ENCODE results near the gene IGSF9.

Gene IGSF9

DNA sequence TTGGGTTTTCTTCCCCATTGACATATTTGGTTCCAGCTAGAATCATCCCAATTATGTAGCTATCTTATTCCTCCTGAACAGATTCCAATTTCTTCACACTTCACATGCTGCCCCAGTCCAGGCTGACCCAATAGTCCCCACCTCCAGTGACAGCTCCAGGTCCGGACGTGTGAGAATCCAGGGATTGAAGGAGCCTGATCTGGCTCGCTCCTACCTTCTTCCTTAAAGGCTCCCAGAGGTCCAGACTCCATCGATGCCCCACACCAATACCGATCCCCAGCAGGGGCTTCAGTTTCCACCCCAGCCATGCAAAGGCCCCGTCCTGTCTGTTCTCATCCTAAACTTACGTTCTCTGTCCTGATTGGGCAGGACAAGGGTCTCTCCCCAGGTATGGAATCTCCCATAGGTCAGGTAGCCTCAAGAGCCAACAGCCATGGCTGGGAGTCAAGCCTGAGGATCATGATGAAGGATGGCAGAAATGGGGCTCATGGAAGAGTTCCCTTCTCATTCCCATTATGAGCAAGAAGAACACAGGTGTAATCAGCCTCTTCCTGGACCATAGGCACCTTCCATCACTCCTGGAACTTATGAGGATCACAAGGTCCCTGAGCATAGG, 29.0 kb upstream of the IGSF9 start:
- FAIRE-seq, result no peak
- no peak for DNase-seq (ENCODE audit: low spot score)

DNA sequence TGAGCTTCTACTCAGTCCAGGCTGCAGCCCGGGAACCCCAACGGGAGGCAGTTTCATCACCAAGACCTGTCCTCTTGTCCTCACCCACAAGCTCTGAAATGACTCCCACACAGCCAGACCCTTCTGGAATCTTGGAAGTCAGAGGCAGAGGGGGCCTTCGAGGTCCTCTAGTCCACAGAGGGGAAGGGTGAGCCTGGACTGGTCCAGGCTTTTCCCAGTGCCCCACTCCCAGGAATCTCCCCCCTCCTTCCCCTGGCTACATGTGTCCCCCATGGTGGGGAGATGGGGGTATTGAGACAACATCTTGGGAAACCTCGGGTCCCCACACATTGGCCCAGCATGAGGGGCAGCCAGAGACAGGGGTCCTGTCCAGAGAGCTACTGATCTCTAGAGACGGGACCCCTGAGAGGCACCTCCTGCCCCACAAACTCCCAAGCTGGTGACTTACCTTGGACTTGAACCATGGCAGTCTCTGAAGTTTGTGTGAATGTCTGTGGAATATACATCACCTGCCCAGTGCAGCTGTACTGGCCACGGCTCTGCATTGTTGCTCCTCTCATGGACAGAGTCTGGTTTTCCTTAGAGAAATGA, 28.0 kb upstream of the IGSF9 start:
- DNase-seq (ENCODE audit: low spot score) (no peak), FAIRE-seq (no peak)

DNA sequence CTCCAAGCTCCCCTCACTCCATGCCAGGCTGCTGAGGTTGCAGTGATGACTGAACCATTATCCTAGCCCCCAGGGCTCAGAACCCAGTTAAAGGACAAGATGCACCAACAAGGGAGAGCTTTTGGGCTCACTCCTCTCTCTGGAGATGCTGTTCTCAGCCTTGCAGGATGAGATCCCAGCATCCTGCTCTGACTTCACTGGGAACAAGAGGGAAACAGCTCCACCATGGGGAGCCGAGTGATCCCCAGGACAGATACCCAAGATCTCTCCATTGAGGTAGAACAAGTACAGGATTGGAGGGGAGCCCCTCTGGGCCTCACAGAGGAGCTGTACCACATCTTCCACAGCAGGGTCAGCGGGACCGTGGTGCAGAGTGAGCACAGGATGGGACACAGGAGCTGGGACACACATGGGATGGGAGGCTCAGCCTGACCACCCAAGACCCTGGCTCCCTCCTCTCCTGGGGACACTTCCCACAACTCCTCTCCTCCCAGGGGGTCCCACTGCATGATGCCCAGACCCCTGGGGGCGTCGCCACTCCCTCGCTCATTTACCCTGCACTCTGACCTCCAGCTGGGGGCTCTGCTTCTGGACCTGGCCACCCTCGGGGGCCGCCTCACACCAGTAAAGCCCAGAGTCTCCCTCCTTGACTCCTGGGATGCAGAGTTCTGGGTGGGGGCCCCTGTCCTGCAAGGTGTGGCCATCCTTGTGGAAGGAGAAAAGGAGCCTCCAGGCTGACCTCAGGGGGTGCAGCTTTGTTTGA, 27.2 kb upstream of the IGSF9 start:
- DNase-seq (ENCODE audit: low spot score) (no peak), FAIRE-seq (no peak)

DNA sequence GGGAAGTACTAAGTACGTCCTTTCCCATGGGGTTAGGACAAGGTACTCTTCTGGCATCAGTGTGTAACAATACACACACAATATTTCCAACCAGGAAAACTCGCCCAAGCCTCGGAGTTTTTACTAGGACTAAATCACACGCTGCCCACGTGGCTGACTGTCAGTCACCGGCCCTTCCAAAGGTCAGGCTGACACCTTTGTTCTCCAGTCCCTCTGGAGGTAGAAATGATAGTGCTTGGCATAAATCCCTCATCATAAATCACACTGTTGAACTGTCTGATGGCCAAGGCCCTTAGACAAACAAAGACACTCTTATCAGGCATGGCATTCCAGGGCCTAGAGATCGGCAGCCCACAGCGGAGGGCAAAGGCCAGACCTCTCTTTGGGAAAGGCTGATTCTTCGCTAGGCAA, 25.5 kb upstream of the IGSF9 start:
- FAIRE-seq, result no peak

DNA sequence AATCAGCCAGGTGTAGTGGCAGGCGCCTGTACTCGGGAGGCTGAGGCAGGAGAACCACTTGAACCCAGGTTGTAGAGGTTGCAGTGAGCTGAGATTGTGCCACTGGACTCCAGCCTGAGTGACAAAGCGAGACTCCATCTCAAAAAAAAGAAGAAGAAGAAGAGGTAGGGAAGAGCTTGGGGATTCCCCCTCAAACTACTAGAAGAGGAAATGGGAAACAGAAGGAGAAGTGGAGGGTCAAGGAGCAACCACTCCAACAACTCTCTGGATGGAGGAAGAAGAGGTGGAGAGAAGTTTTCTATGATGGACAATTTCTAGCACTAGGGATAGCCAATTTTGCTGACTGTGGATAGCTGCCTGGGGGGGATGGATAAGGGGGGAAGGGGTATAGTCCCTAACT, 23.5 kb upstream of the IGSF9 start:
- DNase-seq (ENCODE audit: low spot score), result no peak
- no peak for FAIRE-seq

More for the DNA sequence above, 25.5 kb upstream of the IGSF9 start:
- DNase-seq (ENCODE audit: low spot score), result no peak

DNA sequence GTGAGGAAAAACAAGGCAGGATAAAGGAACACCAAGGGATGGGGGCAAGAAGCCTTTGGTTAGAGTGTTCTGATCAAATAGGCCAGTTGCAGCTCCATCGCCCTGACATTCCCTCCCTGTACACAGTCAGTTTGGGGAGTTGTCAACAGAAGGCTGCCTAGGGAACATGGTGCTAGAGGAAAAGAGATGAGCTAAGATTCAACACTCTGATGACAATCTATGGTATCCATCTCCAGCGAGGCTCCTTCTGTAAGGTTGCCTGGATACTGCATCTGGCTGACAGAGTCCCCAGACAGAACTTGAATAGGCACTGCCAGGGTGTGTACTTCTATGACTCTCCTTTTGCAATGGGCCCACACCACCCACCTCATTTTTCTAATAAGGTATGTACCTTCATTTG, 19.9 kb upstream of the IGSF9 start:
- no peak for FAIRE-seq
- DNase-seq (ENCODE audit: low spot score), result no peak

DNA sequence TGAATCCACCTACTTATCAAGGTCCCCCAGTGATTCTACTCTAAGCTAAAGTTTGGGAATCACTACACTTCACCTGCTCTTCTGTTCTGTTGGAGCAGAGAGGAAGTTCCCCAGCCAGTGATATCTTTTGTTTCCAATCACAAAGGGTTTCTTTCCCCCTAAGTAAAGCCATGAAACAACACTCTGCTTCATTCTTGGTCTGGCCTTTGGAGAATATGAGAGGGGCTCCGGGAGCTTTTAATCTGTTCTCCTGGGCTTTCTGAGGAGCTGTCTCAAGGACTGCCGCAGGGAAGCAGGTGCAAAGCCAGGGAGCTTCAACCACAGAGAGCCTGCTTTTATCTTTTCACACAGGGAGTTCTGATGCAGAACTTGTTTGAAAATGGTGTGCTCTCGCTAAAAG, 18.7 kb upstream of the IGSF9 start:
- DNase-seq (ENCODE audit: low spot score) (no peak), FAIRE-seq (no peak)

DNA sequence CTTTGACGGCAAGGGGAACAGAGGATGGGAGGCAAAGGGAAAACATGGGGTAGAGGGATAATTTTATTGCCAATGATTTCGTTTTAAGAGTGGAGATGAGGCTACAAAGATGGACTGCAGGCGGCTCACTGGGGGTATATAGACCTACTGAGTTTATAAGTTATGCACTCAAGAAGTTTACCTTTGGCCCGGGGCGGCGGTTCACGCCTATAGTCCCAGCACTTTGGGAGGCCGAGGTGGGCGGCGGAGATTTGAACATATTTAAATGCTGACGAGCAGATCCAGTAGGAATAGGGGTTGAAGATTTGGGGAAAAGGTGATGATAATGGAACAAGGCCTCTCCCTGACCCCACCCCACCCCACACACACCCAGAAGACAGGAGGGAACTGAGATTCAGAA, 16.8 kb upstream of the IGSF9 start:
- FAIRE-seq (no peak), DNase-seq (ENCODE audit: low spot score) (no peak)

DNA sequence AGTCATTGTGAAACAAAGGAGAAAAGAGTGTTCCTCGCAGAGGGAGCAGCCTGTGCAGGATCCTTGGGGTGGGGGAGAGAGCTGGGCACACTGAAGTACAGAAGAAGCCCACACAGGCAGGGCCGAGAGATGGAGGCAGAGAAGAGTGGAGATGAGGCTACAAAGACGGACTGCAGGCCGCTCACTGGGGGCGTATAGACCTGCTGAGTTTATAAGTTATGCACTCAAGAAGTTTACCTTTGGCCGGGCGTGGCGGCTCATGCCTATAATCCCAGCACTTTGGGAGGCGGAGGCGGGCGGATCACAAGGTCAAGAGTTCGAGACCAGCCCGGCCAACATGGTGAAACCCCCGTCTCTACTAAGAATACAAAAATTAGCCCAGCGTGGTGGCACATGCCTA, 16.2 kb upstream of the IGSF9 start:
- FAIRE-seq (no peak), DNase-seq (ENCODE audit: low spot score) (no peak)

DNA sequence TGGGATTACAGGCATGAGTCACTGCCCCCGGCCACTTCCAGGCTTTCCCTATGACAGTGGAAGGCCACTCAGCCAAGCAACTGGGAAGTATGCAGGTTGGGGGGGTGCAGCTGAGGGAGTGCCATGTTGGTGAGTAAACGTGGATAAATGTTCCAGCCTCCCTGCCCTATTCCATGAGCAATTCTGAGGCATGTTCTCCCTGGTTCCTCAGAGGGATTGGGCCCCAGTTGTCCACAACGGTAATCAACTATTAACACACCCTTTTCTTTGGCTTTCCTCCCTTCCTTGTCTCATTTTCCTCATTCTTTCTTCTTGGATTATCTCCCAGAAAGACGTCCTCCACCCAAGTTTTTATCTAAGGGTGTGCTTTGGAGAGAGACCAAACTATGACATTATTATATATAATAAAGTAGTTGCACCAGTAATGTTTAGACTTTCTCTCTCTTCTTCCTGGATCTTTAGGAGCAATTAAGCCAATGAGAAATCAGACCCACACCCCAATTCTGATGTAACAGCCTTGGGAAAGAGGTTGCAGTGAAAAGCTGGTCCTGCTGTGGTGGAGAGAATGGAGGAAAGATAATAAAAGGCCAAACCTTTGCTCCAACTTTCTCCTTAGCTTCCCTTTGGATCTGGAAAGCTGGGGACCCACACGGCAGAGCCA, 15.4 kb upstream of the IGSF9 start:
- FAIRE-seq, result no peak

DNA sequence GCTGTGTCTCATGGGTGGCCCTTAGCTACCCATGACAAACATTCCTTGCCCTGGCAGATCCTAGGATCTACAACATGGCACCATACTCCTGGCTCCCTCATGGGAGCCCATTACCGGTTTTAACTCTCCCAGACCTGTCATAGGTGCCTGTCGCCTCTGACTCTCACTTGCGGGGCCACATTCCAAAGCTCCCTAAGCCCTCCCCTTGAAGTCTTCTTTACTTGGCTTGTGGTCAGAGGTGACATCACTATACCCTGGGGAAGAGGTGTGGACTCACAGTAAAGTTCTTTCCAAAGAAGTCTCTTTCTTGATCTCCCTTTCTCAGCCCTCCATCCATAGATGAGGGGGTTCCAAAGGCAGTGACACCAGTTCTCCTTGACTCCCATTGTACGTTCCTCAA, 14.0 kb upstream of the IGSF9 start:
- FAIRE-seq (no peak), DNase-seq (ENCODE audit: low spot score) (peak; percentile 37)

More for the DNA sequence above, 15.4 kb upstream of the IGSF9 start:
- DNase-seq (ENCODE audit: low spot score), result peak; percentile 41

DNA sequence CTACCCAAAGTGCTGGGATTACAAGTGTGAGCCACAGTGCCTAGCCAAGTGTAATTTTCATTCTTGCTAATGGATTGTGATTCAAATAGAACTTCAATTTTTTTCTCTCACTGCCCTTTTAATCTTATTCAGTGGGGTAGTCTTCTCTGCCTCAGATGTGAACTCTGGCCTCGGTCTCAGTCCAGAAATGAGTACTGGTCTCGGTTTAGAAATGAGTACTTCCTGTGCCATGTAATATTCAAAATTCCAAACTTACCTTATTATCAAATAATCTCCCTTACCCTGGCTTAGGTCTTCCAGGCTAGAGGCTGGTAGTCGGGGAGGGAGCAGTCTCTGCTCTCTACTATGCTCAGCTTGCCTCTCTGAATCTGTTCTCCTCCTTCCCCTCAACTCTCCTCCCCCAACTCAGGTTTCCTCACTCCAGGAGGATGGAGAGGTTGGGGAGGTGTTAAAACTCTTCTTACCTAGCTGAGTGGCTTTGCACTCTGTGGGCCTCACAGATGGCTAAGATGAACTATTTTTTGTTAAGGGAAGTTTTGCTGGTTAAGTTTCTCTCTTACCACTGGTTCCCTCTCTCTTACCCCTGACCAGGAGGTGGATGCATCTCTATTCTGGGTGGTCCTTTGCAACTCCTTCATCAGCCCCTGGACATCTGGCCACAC, 13.4 kb upstream of the IGSF9 start:
- no peak for DNase-seq (ENCODE audit: low spot score)
- no peak for FAIRE-seq

DNA sequence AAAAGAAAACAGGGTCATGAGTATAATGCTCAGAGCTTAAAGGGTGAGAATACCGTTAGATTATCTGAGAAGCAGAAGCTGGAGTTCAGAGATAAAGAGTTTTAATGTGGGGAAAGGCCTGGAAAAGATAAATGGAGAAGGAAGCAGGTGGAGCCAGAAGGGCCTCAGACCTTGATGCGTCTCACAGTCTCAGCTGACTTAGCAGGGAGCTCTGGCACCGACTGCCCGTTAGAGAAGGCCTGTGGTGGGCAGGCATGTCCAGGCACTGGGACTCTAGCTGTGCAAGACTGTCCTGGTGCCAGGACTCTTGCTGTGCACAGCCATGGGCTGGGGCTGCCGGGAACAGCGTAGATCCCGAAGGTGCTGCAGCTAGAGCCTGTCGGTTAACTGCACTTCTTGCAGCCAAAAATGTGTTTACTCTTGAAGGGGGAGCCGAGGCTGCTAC, 12.4 kb upstream of the IGSF9 start:
- no peak for DNase-seq (ENCODE audit: low spot score)
- FAIRE-seq, result no peak

DNA sequence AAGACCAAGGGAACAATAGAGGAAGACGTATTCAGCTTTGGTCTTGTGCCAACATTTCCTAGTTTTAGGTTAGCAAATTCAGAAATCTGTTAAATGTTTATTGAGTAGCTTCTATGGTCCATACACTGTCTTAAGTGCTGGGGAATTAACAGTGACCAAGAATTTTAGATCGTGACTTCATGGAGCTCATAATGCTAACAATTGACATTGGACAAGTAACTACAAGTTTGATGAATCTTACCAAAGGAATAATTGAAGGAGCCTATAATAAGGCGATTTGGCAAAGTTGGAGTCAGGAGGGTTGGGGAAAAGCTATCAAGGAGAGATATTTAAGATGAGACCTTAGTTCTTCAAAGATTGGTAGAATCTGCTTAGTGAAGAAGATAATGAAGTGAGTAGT, 10.0 kb upstream of the IGSF9 start:
- FAIRE-seq (no peak), DNase-seq (ENCODE audit: low spot score) (no peak)

DNA sequence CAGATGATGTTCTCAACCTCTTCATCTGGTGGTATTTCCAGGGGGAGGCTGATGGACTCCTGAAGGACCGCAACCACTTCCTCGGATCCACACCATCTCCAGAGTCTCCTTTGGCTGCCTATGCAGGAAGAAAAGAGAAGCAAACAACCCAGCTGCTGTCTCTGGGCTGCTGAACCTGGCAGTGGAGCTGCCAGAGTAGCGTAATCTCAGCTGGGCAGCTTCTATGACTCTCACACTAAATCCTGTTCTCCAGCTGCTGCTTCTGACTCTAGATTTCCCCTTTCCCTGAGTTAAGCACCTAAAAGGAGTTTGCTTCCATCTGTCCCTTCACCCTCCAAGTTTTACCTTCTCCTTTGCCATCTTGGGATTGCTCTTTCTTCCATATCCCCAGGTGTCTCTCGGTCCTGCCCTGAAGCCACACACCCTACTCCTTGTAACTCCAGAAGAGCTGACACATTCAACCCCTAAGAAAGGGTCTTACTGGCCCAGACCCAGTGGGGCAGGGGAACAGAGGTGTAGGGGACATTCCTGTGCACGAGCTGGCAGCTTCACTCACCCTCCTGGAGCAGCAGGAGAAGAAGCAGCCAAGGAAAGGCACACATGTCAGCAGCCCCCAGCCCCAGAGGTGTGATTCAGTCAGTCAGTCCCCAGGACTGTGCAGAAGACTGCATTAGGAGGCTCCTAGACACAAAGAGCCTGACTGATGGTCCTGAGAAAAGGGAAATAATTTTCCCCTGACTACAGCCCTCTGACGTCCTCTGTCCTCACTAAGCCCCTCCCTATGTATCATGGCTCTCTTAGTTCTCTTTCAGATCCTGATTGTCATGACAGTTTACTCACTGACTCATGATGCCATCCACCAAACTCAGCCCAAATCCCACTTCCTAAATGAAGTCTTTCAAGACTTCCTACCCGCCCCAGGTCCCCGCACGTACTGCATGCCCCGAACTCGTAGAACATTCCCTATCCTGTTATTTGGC, 8.4 kb upstream of the IGSF9 start, which contains the start of gene SLAMF9:
Gene SLAMF9, minus strand, starts transcription at position 702 of the 980 bp plus-strand sequence. Its CDS starts 100 bp downstream, at position 602.
- FAIRE-seq (no peak), DNase-seq (ENCODE audit: low spot score) (peak; percentile 35)

DNA sequence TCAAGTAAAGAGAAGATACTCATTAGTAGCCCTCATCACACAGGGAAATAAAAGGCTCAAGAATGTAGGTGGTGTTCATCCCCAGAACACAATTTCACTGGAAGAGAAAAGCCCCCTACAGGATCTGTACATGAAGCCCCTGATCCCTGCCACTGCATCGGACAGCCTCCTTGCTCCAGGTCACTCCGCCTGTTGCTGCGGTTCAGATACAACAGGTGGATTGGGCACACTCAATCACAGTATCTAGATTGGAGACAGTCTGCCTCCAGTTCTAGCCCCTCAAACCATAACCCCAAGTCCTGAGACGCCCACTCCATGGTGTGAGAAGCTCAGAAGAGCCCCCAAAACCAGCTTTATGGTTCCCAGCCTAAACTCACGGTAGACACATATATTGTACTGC, 7.5 kb upstream of the IGSF9 start:
- FAIRE-seq, result no peak
- no peak for DNase-seq (ENCODE audit: low spot score)

DNA sequence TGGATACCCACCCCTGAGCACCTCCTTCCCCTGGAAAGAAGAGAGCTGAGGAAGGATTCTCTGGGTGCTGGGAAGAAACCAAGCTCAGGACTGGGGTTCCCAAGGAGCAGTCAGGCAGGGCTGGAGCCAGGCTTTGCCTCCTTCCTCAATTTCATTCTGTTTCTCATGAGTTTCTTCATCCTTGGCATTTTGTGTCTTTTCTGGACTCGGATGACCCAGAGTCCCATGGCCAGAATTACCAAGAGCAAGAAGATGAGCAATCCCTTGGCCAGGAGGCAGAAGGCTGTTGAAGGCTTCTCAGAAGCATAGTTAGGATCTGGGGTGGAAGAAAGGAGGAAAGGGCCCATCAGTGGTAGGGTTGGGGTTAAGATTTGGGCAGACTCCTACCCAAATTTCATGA, 6.1 kb upstream of the IGSF9 start:
- DNase-seq (ENCODE audit: low spot score), result no peak
- FAIRE-seq, result no peak

DNA sequence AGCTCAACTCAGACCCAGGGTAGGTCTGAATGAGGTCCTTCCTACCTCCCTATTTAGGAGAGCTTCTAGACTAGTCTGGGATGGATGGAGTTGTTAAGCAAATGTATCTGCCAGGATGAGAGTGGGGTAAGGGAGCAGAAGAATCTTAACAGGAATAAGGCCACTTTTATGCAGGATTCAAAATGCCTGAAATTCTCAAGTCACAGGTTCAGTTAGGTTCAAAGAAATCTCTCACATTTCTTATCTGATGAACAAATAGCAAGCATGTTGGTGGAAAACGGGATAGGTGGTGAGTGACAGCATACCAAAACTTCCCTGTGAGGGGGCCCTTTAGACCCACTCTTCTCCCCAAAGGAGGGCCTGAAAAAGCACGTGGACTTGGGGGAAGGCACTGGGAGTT, 5.6 kb upstream of the IGSF9 start:
- DNase-seq (ENCODE audit: low spot score), result no peak
- FAIRE-seq, result no peak

DNA sequence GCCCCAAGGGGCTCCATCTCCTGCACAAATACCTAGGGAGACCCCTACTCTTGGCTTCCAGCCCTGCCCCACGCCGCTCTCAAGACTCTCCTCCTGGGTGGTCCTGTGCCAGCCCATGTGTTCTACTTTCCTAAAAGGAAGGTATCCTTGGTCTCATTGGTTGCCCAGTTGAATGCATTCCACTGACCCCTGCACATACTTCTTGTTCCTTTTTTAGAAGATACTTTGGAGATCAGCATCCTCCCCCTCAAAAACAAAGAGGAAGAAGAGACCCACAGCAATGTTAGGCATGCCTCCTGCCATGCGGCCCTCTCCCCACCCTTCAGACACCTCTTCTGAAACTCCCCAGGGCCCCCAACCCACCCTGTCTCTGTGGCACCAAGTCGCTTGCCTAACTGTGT, 4.6 kb upstream of the IGSF9 start:
- DNase-seq (ENCODE audit: low spot score) (no peak), FAIRE-seq (no peak)

DNA sequence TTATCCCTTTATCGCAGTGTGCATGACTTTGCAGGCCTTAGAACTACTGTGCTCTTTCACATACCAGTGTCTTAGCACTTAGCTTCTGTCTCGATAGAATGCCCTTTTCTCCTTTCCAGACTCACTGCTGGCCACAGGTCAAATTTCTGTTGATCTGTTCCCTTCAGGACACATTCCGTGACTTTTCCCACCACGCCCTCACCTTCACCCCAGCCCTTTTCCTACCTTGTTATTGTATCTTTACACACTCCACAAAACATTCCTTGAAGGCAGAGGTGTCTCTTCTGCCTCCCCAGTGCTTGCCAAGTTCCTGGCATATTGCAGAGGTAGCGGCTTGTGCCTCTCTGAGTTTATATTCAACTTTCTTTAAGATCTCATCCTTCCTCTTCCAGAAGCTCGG, 3.7 kb upstream of the IGSF9 start:
- FAIRE-seq (no peak), DNase-seq (ENCODE audit: low spot score) (no peak)

All from urothelium cell line (cell line).